Heart right ventricle (tissue), 16 donors: ENCODE data around the gene SPEG. TPM values are rescaled to one million over a fixed set of nuclear protein-coding genes. Genes with fewer than 3 reads are reported as not detected.
A peak's percentile ranks its signal among the peaks of the same experiment; 100 is the strongest.
"Not testable (repeated sequence)": the region's sequence is repeated elsewhere in the genome, so short reads cannot be mapped to it uniquely, and the experiment has no call there.

Experiments used
- ATAC-seq, 8 donors: fragments of 200-7000 bp; cut with Tn5 transposase; one replicate each; pipeline ENCODE4 v1.9.1; 2020; ENCODE audit warnings: mild to moderate bottlenecking in 8 of 8, moderate library complexity in 8 of 8, moderate number of reproducible peaks in 1 of 8
- DNase-seq, 2 donors: peaks; one replicate each; pipeline ENCODE4 v3.0.0-alpha.2; 2020
- H3K27ac ChIP-seq, 10 donors: fragments of 200-600 bp; sonication (generic) in 2 of 10; one replicate each; pipeline versions ENCODE4 v1.5.0 to v1.8.0; 2020 to 2022; ENCODE audit warnings: mild to moderate bottlenecking in 3 of 10
- H3K27me3 ChIP-seq, 7 donors: fragments of 200-600 bp; one replicate each; pipeline ENCODE4 v1.8.0; 2021 to 2022; ENCODE audit warnings: mild to moderate bottlenecking in 2 of 7
- H3K36me3 ChIP-seq, 9 donors: fragments of 200-600 bp; sonication (generic) in 1 of 9; one replicate each; pipeline versions ENCODE4 v1.5.0 to v1.8.0; 2020 to 2022; ENCODE audit warnings: mild to moderate bottlenecking in 2 of 9
- H3K4me1 ChIP-seq, 9 donors: fragments of 200-600 bp; sonication (generic) in 1 of 9; one replicate each; pipeline versions ENCODE4 v1.5.0 to v1.8.0; 2020 to 2022; ENCODE audit warnings: mild to moderate bottlenecking in 4 of 9
- H3K4me3 ChIP-seq, 10 donors: fragments of 200-600 bp; sonication (generic) in 2 of 10; one replicate each; pipeline versions ENCODE4 v1.5.0 to v1.8.0; 2020 to 2022; ENCODE audit warnings: mild to moderate bottlenecking in 7 of 10, moderate library complexity in 2 of 10
- H3K9me3 ChIP-seq, 11 donors: fragments of 200-600 bp in 10 of 11; sonication (generic) in 2 of 11; one replicate each; pipeline versions ENCODE4 v1.5.0 to v1.8.0; 2013 to 2022; ENCODE audit warnings: mild to moderate bottlenecking in 2 of 11, control low read depth in 1 of 11, moderate library complexity in 1 of 11
- CTCF ChIP-seq, 9 donors: fragments of 200-600 bp; sonication (generic) in 2 of 9; IDR thresholded peaks; one replicate each; pipeline versions ENCODE4 v1.5.0 to v1.8.0; 2021 to 2022; ENCODE audit warnings: antibody characterized with exemption in 9 of 9, mild to moderate bottlenecking in 5 of 9, moderate library complexity in 1 of 9
- WGBS, 2 donors: extraction: QIAGEN DNeasy Blood & Tissue Kit; methylation state at CpG; one replicate each; pipeline ENCODE4 v1.1.7; 2013; ENCODE audit warnings: inconsistent platforms in 1 of 2; 5-methylcytosine and 5-hydroxymethylcytosine counted together
- intact Hi-C, 10 donors: fragments of 100-400 bp; cut with DNase I; formaldehyde crosslinking; loops; one replicate each; pipeline versions ENCODE4 v1.11.1 to v1.14.2; 2022
- polyA plus RNA-seq, 2 donors: library from polyadenylated mRNA; stranded (reverse); fragments of 200-250 nt; gene quantifications; one replicate each; pipeline ENCODE4 v1.2.3, GENCODE V29; 2013
- total RNA-seq, 10 donors: library from RNA; stranded (reverse); fragmentation: NEBNext Ultra II Directional in 3 of 10; extraction: Animal tissue kit (Norgen Biotek cat#: 25700) in 3 of 10; gene quantifications; one replicate each; pipeline versions ENCODE4 v1.2.1 to v1.2.4, GENCODE V29; 2021 to 2023
- donor health status: Arrhythmogenic right ventricular cardiomyopathy.
- donor health status: ischemic (EF 13 %, LVEDD 7.1; RV severe dilation, severe dysfunction).
- donor health status: healthy with polysubstance abuse.
- donor health status: DM: no; HTN: yes; CAD: no.
- donor health status: DM: no; HTN: no; CAD: no.
- donor health status: ischemic (EF 25% LVEDD 6.9; RV normal size, moderate dysfunction).
- donor health status: ischemic (EF 25% LVEDD 5.7; RV mildly dilated, moderate dysfunction).
- donor health status: healthy.
- donor health status: DM: yes; HTN: yes; CAD: no.
- donor health status: Ischemic cardiomyopathy.
- donor health status: ischemic (EF 35%, LVEDD 5.7; RV mildly dilated, moderate dysfunction).
- donor health status: nonischemic (EF 11% LVEDD 7.7; RV severe dilation, severe dysfunction).
- donor health status: DM: yes; HTN: yes; CAD: no.
- donor health status: PGD.
- donor health status: ischemic (EF 29% LVEDD 5.4; RV normal size, mild dysfunction).
- donor health status: nonischemic (EF 23%, LVEDD 6.1; RV moderate dilation, normal function).

The SPEG gene
- total and polyA plus RNA-seq, 12 donors = 62.9 to 151 (median 120) TPM

DNA sequence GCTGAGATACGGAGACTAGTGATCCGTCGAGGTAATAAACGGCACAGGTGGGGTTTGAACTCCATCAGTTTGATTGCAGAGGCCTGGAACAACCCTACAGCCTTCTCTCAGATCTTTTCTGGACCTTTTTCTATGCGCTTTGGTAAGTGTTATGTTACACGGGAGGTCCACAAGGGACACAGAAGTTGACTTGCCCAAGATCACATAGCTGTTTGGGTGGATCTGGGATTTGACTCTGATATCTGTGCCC, 45.8 kb upstream of the SPEG start:
- TF ChIP-seq CTCF (IDR thresholded peaks at IDR 0.05) = no peak
- H3K9me3 ChIP-seq = peaks cover 0 to 4% (median 0%) of the 10 kb centered on the region in 11 donors
- H3K27me3 ChIP-seq = no peaks in the 10 kb centered on the region
- peak overlapping the region; percentile 65 to 97 (median 96) for H3K27ac ChIP-seq
- H3K4me3 ChIP-seq = peak overlapping the region in 7 of 10 donors; percentile 86 to 99 (median 91)
- intact Hi-C loops = loop anchor here in 5 of 10 donors (1.0 to 10.0 kb wide), 5 partner anchors 108 to 224 kb away; partner anchors contain the start of genes CNPPD1 (in 4 of the 5), RETREG2 (in 4 of the 5), SLC23A3 (in 2 of the 5) and GMPPA (in 1 of the 5)
- ATAC-seq (no peak), DNase-seq (no peak)
- H3K4me1 ChIP-seq = peaks cover 5 to 29% (median 13%) of the 10 kb centered on the region in 9 donors
- peaks cover 0 to 28% (median 10%) of the 10 kb centered on the region in 9 donors for H3K36me3 ChIP-seq
- WGBS, 2 donors = 53 to 55% methylated on average over 6 of the region's 6 CpGs

DNA sequence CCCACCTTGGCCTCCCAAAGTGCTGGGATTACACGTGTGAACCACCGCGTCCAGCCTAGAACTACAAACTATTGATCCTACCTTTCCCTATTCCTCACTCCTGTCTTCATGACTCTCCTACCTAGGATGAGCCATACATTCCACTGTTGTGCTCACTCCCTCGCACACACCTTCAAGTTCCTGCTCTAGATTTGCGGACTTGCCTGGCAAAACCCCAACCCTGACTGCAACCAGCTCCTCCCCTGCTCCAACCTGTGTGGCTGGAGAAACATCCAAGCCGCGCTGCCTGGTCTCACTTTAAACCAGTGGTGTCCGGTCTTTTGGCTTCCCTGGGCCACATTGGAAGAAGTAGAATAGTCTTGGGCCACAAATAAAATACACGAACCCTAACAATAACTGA, 41.9 kb upstream of the SPEG start:
- TF ChIP-seq CTCF (IDR thresholded peaks at IDR 0.05) = no peak
- Histone ChIP-seq H3K27me3 (no peaks in the 10 kb centered on the region), H3K4me1 (peaks cover 0 to 5% (median 4%) of the 10 kb centered on the region in 9 donors), H3K27ac (no peak overlapping the region), H3K9me3 (peaks cover 0 to 4% (median 0%) of the 10 kb centered on the region in 11 donors), H3K36me3 (no peaks in the 10 kb centered on the region), H3K4me3 (no peak overlapping the region)
- no peak for ATAC-seq
- intact Hi-C loops = no loop called here
- DNase-seq = no peak
- WGBS, 2 donors = 87 to 91% methylated on average over 9 of the region's 9 CpGs

DNA sequence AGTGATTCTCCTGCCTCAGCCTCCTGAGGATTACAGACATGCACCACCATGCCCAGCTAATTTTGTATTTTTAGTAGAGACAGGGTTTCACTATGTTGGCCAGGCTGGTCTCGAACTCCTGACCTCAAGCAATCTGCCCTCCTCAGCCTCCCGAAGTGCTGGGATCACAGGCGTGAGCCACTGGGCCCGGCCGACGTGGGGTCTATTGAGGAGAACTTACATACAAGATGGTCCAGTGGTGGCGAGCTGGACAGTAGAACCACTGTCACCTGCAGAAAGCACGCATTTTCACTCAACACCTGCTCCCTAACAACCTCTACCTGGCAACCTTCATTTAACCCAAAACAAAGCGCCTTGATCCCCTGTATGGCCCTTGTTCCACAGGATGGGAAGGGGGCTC, 39.6 kb upstream of the SPEG start:
- H3K36me3 ChIP-seq, intact Hi-C loops, ATAC-seq, H3K9me3 ChIP-seq, H3K27me3 ChIP-seq, H3K4me1 ChIP-seq, DNase-seq, H3K27ac ChIP-seq, H3K4me3 ChIP-seq: not testable (repeated sequence)
- 94 to 95% methylated on average over 9 of the region's 9 CpGs for WGBS, 2 donors

DNA sequence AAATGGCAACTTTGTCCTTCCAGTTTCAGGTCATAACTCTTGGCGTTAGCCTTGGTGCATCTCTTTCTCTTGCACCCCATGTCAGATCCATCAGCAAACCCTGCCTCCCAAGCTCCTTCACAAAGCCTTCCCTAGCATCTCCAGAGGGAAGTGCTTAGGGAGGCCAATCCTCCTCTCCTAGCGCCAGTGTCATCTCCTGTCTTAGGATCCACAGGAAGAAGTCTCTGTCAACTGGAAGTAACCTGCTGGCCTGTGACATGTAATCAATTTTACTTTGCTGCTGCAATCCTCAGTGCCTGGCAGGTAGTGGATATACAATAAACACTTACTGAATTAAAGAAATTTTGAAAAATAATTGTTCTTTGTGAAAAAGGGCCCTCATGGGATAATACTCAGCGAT, 39.0 kb upstream of the SPEG start:
- Histone ChIP-seq H3K9me3 (peaks cover 0 to 4% (median 0%) of the 10 kb centered on the region in 11 donors), H3K27ac (no peak overlapping the region), H3K4me3 (no peak overlapping the region), H3K27me3 (no peaks in the 10 kb centered on the region), H3K36me3 (no peaks in the 10 kb centered on the region), H3K4me1 (peaks cover 0 to 4% (median 0%) of the 10 kb centered on the region in 9 donors)
- no peak for ATAC-seq
- 93 to 96% methylated on average over 3 of the region's 3 CpGs for WGBS, 2 donors
- TF ChIP-seq CTCF (IDR thresholded peaks at IDR 0.05) = no peak
- intact Hi-C loops = no loop called here
- no peak for DNase-seq

DNA sequence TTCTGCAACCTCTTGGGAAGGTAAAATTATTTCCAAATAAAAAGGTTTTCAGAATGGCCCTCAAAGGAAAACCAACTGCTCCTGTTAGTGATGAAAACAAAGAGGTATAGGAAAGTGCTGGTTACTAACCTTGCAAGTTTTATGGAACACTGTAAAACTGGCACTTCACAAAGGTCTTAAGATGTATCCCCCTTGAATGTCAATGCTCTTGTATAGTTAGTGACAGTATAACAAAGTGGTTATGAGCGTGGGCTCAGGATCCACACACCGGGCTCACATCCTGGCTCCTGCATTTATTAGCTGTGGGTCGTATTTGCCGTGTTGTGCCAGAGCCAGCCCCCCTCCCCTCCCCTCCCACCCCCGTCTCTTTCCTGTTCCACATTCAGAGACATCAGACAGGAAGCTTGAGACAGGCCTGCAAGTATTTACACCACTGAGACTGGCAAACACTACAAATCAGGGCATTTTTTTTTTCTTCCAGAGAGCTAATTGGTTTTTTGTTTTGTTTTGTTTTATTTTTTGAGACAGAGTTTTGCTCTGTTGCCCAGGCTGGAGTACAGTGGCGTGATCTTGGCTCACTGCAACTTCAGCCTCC, 37.7 kb upstream of the SPEG start:
- TF ChIP-seq CTCF (IDR thresholded peaks at IDR 0.05) = no peak
- intact Hi-C loops = no loop called here
- H3K36me3 ChIP-seq = no peaks in the 10 kb centered on the region
- no peak overlapping the region for H3K27ac ChIP-seq
- DNase-seq (no peak), ATAC-seq (no peak)
- no peaks in the 10 kb centered on the region for H3K9me3 ChIP-seq
- H3K4me1 ChIP-seq = peaks cover 0 to 4% (median 0%) of the 10 kb centered on the region in 9 donors
- WGBS, 2 donors = 66% methylated on average over 6 of the region's 6 CpGs
- H3K27me3 ChIP-seq = no peaks in the 10 kb centered on the region
- H3K4me3 ChIP-seq = no peak overlapping the region
